HepG2 (cell line): Measurements from ENCODE around the gene BLOC1S4. TPM values are rescaled to one million over a fixed set of nuclear protein-coding genes. Genes with fewer than 3 reads are reported as not detected.

Experiments used
- ATF7-NPFF ChIP-seq: sonication (generic); formaldehyde crosslinking; IDR thresholded peaks from 2 replicates; pipeline ENCODE4 v1.8.1; 2023; ENCODE audit warnings: mild to moderate bottlenecking, low read depth, missing genetic modification reagents, moderate library complexity
- EED ChIP-seq: sonication (generic); formaldehyde crosslinking; IDR thresholded peaks from 2 replicates; pipeline ENCODE4 v1.5.0; 2020; ENCODE audit warnings: mild to moderate bottlenecking, missing genetic modification reagents
- GTF3A ChIP-seq: sonication (generic); formaldehyde crosslinking; conservative IDR thresholded peaks from 2 replicates; pipeline ENCODE4 v1.4.0; 2020; ENCODE audit warnings: mild to moderate bottlenecking, missing genetic modification reagents
- HNF1A ChIP-seq, 2 experiments: sonication (generic) in 1 of 2; formaldehyde crosslinking in 1 of 2; IDR thresholded peaks; 2 replicates each; pipeline versions ENCODE4 v1.4.0 to v1.6.1; 2016 to 2020; ENCODE audit warnings: borderline replicate concordance in 1 of 2, low read depth in 1 of 2, mild to moderate bottlenecking in 1 of 2, missing genetic modification reagents in 1 of 2
- KIAA2018 ChIP-seq: sonication (generic); formaldehyde crosslinking; IDR thresholded peaks from 2 replicates; pipeline ENCODE4 v1.5.0; 2020; ENCODE audit warnings: mild to moderate bottlenecking, missing genetic modification reagents, borderline replicate concordance
- KLF16 ChIP-seq, 2 experiments: sonication (generic) in 1 of 2; formaldehyde crosslinking in 1 of 2; IDR thresholded peaks; 2 replicates each; pipeline versions ENCODE4 v1.6.1 to v1.8.0; 2016 to 2023; ENCODE audit warnings: missing genetic modification reagents in 2 of 2, missing compliant biosample characterization in 1 of 2
- LCORL ChIP-seq, 2 experiments: fragments of 450-650 bp in 1 of 2; sonication (generic) in 1 of 2; formaldehyde crosslinking in 1 of 2; IDR thresholded peaks; 2 replicates each; pipeline versions ENCODE4 v1.5.0 to v1.6.1; 2017 to 2020; ENCODE audit warnings: antibody characterized with exemption in 1 of 2, missing genetic modification reagents in 1 of 2
- RXRA ChIP-seq: sonication (generic); formaldehyde crosslinking; IDR thresholded peaks from 2 replicates; pipeline ENCODE4 v1.5.1; 2020; ENCODE audit warnings: missing genetic modification reagents
- SETDB1 ChIP-seq: sonication (generic); formaldehyde crosslinking; IDR thresholded peaks from 2 replicates; pipeline ENCODE4 v1.5.1; 2020; ENCODE audit warnings: missing genetic modification reagents, mild to moderate bottlenecking, borderline replicate concordance
- SOX5 ChIP-seq: IDR thresholded peaks from 2 replicates; pipeline ENCODE4 v1.6.1; 2016; ENCODE audit warnings: borderline replicate concordance
- SPEN ChIP-seq: sonication (generic); formaldehyde crosslinking; IDR thresholded peaks from 2 replicates; pipeline ENCODE4 v1.5.1; 2020; ENCODE audit warnings: low read depth, mild to moderate bottlenecking, missing genetic modification reagents
- ZNF513 ChIP-seq: sonication (generic); formaldehyde crosslinking; conservative IDR thresholded peaks from 2 replicates; pipeline ENCODE4 v1.5.0; 2020; ENCODE audit warnings: missing genetic modification reagents
- ZNF75D ChIP-seq: sonication (generic); formaldehyde crosslinking; IDR thresholded peaks from 2 replicates; pipeline ENCODE4 v1.8.1; 2023; ENCODE audit warnings: missing genetic modification reagents, mild to moderate bottlenecking, borderline replicate concordance
- polyA plus RNA-seq, 8 experiments: library from polyadenylated mRNA; depleted of rRNA in 3 of 8; stranded (reverse) in 7 of 8; unstranded in 1 of 8; fragments of >200 nt; fragmentation: Illumina TruSeq in 4 of 8; extraction: Trizol in 4 of 8; gene quantifications; 2 replicates each; pipeline versions ENCODE4 v1.2.1 to v1.2.3, GENCODE V29; 2011 to 2016; ENCODE audit warnings: low read depth in 4 of 8, missing spikeins in 1 of 8, mixed read lengths in 1 of 8; ENCODE audit not compliant: insufficient read depth in 1 of 8
- total RNA-seq, 5 experiments: library from RNA; depleted of rRNA; stranded (reverse); fragments of >200 nt; fragmentation: Illumina TruSeq; extraction: Trizol; gene quantifications; 2 replicates each; pipeline ENCODE4 v1.2.3, GENCODE V29; 2016; ENCODE audit warnings: low read depth in 1 of 5

Gene BLOC1S4
- total and polyA plus RNA-seq, 2 of the 13 experiments (the other 11 are each of a cell fraction or from before 2014, with no cell fraction given) = 15.5 to 20.9 TPM

- no peak for TF ChIP-seq KIAA2018
- no peak; the same call in 1 of the 2 replicates for TF ChIP-seq SOX5 (CRISPR knock-in tag)
- TF ChIP-seq SPEN = no peak
- 0 out of 2 replicates have a peak, but pooled peaks have one; percentile 7 for TF ChIP-seq GTF3A (CRISPR knock-in tag)
- TF ChIP-seq RXRA (CRISPR knock-in tag) = 0 out of 2 replicates have a peak, but pooled peaks have one; percentile 60
- no peak for TF ChIP-seq ZNF75D (CRISPR knock-in tag)
- TF ChIP-seq KLF16 (CRISPR knock-in tag; IDR thresholded peaks at IDR 0.05) = no peak
- TF ChIP-seq EED (CRISPR knock-in tag) = no peak
- TF ChIP-seq ZNF513 (CRISPR knock-in tag) = no peak
- no peak for TF ChIP-seq LCORL (IDR thresholded peaks at IDR 0.05)
- no peak for TF ChIP-seq LCORL (CRISPR knock-in tag; IDR thresholded peaks at IDR 0.05)
- TF ChIP-seq ATF7-NPFF = no peak
- TF ChIP-seq SETDB1 (CRISPR knock-in tag) = no peak
- TF ChIP-seq HNF1A (IDR thresholded peaks at IDR 0.05; ENCODE audit: low read depth) = no peak
- no peak for TF ChIP-seq HNF1A (CRISPR knock-in tag; IDR thresholded peaks at IDR 0.05; ENCODE audit: borderline replicate concordance)
These were observed 16.7 kb downstream of the BLOC1S4 start (continued) for GRCh38 chr4:6732441-6733357.
